CD4-positive, alpha-beta T cell treated with Interleukin-1 beta for 1 hour (primary cell): ENCODE measurements around the gene ITGB4.

Experiments used
- DNase-seq, 2 donors: peaks; one replicate each; pipeline ENCODE4 v3.0.0-alpha.2; 2020 to 2022

The ITGB4 gene

DNA sequence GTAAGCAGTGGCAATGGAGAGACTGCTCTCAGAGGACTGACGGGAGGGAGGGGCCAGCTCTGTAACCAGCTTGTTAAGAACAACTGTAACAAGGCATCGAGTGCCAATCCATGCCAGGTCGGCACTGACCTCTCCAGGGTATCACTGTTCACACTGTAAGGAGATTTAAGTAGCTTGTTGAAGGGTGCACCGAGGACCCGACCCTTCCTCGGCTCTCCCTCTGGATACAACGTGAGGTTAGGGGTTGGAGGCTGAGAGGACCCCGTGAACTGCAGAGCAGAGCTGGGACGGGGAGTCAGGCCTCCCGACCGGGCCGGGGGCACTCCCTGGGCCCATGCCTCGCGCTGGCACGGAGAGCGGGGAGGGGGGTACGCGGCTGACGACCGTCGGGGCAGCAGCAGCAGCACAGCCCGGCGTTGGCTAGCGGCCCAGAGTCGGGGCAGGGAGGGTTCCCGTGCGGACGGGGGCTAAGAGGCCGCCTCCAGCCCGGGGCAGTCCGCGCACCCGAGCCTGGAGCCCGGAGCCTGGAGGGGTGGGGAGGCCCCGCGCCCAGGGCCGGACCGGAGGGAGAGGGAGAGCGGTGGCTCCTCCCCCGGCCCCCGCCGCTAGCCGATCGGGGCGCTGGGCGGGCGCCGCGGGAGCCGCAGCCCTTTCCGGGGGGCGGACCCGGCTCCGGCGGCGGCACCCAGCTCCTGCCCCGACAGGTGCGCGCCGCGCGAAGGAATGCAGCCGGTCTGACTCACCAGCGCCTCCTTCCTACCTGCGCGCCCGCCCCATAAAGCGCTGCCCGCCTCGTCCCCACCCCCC is at the start of gene ITGB4:
TSS of gene ITGB4 (plus strand) at position 804 of the 807 bp plus-strand sequence. CDS start 3,245 bp downstream, outside the sequence.
- peak; percentile 67 to 72 for DNase-seq

DNA sequence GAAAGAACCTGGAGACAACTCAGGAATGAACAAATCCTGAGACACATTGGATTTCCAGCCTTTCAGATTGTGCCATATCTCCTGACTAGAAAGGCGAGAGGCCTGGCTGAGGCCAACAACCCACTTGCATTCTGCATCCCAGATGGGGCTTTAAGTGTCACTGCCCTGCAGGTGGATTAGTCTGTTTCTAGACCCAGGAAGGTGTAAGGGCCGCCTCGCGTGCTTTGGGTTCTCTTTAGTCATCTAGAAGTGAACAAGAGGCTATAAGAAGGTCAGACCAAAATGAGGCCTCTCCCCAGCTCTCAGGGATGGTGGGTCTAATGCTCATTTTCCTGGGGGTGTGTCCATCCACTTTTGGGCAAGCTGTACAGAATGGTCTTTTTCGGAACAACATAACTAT is 49.2 kb upstream of the ITGB4 start:
- no peak for DNase-seq

DNA sequence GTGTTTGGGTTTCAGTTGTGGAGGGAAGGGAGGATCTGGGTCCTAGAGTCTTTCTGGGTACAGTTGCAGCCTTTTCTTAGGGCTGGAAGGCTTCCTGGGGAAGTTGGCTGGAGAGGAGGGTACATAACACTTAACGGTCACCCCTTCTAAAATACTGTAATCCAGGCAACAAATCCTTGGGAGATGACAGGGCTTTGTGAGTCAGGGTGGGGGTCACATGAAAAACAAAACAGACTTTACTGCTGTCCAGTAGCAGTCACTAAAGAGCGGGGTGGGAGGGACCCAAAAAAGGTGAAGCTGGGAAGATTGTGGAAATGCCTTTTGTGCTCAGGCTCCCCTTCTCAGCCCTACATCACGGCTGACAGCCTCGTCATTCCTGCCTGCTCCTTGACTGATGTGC is 47.8 kb upstream of the ITGB4 start:
- no peak for DNase-seq

DNA sequence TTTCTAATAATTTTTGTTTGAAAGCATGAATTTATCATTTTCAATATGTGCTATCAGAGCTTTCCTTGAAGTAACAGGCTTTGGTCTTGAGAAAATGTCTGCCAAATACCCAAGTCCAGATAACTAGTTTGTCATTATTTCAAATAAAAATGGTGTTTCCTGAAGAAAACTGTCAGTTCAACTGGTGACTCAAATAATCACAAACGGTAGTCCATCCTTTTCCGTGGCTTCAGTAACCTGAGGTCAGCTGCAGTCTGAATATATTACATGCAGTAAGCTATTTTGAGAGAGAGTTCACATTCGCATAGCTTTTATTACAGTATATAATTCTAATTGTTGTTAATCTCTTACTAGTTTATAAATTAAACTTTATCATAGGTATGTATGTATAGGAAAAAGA is 44.8 kb upstream of the ITGB4 start:
- no peak for DNase-seq

DNA sequence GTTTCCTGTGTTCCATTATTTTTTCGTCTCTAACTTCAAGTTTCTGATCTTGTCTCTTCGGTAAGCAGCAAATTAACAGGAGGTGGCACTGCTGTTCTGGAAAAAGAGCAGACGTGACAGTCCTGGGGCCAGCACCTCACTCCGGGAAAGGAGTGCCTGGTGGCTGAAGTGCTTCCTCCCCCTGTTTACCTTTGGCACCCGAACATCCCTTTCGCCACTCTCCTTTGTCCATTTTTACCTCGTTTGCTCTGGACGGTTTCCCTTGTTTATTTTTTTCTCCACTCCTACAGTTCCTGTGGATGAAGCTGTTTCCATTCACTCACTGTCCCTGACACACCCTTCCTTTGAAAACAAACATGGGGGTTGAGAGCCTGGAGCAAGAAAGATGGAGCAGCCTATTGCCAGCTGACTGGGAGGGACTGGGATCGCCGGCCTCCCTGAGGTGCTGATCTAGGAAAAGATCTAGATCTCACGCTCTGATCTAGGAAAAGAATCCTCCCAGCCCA is 41.5 kb upstream of the ITGB4 start:
- no peak for DNase-seq

DNA sequence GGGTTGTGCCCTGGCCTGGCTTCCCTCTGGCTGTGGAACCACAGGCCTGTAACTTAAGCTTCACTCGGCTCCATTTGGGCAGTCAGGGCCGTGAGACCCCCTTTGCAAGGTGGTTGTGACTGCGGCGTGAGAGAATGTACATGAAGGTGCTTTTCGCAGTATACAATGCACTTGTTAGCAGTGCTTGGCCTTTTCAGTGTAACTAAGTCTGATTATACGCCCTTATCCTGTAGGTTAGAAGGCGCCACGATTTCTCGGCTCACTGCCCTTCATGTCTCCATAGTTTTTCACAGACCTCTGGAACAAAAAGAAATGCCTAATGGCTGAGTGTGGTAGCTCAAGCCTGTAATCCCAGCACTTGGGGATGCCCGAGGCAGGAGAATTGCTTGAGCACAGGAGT is 40.8 kb upstream of the ITGB4 start:
- DNase-seq, result no peak

DNA sequence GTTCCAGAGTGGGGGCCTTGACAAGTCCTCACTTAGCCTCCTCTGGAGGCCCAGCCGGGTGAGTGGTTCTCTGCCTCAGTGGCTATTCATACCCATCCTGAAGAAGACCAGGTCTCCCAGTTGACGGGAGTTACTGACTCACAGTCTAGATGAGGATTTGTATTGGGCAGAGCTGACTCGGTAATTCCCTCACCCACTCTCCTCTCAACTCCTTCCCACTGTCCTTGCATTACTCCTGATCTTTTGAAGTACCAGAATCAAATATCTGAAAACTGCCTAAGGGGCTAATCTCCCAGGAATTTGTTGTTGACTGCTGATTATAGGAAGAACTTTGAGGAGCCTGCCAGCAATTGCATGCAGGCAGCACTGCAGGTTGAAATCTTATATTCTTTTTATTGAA is 40.0 kb upstream of the ITGB4 start:
- no peak for DNase-seq

DNA sequence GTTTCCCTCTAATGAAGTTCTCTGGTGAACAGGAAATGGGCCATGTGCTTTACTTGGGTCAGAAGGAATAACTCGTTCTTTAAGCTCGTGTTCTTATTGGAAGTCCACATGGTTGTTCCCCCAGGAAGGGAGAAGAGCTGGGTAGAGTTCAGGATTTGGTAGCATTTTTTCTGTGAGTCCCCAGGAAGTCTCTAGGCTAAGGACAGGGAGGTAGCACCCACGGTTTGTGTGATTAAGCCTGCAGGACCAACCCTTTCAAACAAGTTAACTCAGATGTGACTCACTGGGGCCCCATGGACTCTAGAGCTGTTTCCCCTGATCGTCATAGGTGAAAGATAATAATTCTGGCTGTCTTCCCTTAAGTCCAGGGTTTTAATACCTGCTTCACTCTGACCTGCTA is 37.7 kb upstream of the ITGB4 start:
- no peak for DNase-seq

DNA sequence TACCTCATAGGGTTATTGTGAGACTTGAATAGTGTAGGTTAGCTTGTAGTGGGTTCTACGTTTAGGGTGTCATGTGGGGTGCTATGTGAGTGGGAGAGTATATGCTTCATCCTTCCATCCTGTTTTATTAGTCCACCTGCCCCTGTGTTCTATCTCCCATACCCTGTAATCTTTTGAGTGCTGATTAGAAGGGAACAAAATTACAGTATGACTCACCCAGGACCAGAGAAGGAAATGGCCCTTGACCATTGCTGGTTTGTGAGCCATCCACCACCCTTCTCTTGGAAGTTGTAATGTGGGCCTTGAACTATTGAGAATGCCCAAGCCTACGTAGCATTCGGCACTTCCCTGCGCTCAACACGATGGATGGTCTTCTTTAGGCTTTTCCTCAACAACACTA is 37.0 kb upstream of the ITGB4 start:
- no peak for DNase-seq

DNA sequence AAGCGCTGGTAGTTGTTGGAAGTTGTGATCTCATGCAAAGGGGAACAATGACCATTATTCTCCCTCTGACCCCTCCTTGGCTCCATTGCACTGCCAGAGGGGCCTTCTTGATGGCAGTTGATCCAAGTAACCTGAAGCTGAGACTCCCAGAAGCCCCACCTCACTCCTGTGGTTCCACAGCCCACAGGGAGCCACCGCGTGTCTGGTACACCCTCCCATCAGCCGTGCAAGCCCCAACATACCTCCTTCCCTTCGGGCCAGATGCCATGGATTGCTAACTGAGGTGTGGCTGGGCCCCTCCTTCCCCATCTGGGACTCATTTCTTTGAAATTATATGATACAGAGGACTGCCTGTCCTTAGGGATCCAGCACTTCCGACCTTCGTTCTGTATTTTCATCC is 36.3 kb upstream of the ITGB4 start:
- no peak for DNase-seq

DNA sequence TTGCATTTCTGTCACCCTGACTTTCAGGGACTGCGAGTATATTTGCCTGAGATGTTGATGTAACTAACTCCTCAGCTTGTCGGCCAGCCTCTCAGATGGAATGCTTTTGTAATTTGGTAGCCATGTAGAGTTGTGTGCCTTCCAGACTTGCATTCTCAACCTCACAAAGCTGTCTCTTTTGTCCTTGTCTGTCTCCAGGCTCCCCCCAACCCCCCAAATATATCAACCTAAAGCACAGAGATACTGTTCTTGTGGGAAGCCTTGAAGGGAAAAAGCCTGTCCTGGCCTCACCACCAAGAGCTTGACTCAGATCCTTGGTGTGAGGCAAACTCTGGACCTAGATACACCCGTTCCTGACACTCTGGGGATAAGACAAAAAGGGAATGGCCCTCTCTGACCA is 35.8 kb upstream of the ITGB4 start:
- DNase-seq, result no peak

DNA sequence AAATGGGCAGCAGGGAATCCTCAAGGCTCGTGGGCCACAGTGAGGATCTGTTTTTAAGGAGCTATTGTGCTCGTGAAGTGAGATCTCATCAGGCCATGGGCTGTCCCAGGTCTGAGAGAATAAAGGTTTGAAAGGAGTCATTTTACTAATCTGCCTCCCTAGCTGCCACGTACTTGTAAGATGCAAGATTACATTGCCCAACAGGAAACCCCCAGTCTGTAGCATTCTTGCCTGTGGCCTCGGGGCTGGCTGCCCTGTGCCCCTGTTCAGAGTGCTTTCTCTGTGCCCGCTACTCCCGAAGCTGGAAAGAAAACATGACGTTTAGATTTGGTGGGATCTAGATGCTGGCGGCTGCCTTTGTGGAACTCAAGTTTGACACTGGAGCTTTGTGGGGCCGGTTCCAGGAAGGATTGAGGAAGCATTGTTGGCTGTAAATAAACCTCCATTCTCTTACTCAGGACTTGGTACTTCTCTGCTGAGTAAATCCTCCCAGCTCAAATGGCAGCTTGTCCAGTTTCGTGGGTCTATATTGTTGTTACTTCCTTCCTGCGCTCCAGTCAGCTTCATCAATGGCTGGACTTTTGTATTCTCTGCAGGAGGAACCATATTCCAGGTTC is 32.9 kb upstream of the ITGB4 start:
- DNase-seq, result peak in 1 of 2 donors; percentile 18

DNA sequence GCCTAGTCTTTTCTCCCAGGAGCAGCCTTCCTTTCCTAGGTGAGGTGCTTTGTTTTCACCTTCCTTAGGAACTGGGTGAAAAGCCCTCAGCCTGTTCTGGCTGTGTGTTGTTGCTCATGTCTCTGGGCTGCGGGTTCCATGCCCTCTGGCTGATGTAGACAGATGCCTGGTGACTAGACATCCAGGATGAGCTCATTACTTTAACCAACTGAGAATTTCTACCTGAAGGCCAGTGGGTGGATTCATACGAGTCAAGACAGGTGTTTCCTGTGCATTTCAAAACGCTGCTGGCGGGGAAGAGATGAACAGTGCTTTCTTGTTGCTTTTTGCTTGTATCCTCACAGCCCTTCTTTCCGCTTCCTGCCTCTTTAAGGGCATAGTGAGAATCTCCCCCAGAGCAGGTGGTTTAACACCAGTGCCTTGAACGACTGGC is 31.8 kb upstream of the ITGB4 start:
- DNase-seq, result peak; percentile 45 to 54

DNA sequence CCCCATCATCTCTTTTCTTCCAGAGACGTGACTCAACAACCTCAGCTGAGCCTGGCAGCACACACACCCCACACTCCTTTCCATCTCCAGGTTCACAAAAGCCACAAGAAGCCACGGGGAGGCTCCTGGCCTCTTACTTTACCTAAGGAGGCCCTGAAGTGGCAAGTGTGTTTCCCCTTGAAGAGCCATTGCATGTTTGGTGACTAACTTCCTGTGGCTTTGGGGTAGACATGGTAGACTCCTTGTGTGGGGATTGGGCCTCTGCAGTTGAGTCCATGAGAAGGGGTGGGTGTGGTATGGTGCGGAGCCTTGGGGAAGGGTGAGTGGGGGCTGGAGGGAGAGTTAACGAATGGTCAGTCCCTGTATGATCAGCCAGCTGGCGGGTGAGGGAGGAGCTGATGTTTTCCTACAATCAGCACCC is 29.9 kb upstream of the ITGB4 start:
- DNase-seq, result no peak

DNA sequence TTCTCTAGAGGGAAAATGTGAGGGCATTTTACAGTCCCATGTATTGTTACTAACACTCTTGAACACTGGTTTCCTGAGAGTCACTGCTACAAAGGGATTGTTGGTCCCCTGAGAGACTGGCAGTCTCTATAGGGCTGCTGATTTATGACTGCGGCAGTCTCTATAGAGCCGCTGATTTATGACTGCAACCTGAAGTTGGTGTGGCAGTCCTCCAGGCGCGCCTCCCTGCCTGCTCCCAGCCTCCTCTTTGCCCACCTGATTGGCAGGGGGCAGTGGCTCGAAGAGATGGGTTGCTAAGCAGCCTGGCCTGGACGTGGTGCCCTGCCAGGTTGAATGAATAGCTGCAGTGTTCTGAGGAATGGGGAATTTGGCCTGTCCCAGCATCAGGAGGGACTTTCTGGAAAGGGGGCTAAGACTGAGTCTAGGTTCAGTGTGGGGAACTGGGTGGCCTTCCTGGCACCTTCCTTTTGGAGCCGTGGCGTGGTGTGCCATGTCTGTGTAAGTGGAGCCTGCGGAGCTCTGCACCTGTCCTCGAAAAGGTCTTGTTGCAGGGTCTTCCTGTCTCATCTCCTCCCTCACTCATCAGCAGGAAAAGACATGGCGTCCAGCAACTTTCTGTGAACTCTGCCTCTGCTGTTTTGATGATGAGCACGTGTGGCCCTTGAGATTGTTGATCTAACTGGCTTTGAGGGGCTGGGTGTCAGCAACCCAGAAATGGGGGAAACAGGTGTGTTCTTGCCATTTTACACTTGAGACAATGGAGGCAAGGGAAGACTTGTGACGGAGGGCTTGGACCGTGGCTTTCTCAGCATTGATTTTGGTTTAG is 29.2 kb upstream of the ITGB4 start:
- no peak for DNase-seq

DNA sequence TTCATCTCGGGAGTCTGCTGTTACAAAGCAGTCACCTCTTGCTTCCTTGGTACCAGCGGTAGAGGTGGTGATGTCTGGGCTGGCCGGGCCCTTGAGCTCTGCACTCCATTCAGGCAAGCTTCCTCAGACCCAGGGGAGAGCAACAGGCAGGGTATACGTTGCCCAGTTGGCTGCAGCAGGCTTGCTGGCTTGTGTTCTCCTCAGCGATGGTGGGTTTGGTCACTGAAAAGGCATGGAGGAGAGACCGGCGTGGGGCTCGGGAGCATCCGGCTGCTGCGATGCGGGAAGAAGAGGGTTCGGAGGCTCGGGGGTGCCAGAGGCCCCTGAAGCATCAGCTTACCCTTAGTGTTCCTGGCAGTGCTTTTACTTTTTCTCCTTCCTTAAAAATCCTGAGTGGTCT is 28.3 kb upstream of the ITGB4 start:
- no peak for DNase-seq

DNA sequence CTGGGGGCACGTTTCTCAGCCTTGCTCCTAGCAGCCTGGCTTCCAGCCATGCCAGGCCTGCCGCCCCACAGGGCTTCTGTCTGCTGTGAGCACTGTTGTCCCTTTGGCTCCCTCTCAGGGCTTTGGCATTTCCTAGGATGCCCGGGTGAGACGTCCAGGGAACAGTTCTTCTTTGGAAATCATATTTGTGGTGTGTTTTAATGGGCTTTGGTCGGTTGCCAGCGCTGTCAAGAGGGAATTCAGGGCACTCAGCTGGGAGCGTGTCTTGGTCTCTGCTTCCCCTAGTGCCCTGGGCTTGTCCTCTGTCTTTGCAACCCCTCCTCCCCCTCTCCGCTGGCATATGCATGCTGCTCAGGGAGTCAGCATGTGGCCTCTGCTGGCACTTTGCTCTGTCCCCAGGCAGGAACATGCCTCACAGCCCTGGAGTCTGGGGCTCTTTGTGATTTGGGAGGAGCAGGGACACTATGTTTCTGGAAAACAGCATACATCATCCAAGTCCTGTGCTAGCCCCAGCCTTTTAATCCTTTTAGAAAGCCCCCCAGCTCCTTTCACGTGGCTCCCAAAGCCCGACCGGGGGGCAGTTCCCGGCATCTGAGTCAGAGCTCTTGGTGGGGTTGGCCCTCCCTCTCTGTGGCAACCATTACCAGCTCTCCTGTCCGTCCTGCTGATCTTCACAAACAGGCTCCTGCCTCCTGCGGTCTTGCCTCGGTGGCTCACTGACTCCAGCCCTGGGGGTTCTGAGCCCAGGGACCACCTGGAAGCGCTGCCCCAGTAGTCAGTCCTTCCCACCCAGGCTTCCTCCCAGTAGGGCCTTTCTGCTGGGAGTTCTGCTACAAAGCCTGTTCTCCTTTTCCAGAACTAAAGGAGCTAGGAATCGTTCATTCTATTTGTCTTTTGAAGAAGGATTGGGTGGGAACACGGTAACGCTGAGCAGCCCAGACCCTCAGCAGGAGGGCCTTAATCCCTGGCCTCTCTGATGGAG is 27.5 kb upstream of the ITGB4 start:
- DNase-seq, result no peak

DNA sequence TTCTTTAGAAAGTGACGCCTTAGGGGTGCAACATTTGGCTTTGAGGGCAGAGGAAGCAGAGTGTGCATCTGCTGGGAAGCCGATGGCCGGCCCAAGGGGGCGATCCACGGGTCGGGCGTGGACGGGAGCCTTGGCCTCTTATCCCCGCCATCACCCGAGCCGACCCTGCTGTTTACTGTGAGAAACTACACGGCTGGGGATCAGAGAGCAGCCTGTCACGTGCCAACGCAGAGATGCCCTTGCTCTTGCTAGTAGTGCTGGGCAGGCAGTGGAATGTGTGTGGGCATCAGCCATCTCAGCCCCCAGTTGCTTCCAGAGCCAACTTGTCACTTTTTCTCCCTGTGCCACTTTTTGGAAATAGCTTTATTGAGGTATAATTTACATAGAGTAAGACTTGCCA is 26.7 kb upstream of the ITGB4 start:
- no peak for DNase-seq

DNA sequence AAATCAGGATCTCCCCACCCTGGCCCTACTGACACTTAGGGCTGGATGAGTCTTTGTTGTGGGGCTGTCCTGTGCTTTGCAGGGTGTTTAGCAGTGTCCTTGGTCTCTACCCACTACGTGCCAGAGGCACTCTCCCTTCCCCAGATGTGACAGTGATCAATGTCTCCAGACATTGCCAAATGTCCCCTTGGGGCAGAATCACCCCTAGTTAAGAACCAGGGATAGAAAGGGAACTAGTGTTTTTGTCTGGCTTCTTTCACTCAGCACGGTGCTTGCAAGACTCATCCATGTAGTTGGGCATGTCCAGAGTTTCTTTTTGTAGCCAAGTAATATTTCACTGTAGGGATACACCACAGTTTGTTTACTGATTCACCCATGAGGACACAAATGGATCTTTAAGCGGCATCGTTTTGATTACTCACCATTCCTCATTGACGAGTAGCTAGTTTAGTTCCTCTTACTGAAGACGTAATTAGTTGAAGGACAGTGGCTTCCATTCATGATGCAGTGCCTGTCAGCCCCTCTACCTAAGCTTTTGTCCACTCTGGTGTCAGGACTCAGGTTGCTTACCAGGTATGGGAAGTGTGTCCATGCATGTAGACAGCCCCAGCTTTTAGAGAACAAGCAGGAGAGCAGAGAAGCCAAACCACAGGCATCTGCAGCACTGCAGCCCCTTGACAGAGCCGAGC is 26.0 kb upstream of the ITGB4 start:
- no peak for DNase-seq

DNA sequence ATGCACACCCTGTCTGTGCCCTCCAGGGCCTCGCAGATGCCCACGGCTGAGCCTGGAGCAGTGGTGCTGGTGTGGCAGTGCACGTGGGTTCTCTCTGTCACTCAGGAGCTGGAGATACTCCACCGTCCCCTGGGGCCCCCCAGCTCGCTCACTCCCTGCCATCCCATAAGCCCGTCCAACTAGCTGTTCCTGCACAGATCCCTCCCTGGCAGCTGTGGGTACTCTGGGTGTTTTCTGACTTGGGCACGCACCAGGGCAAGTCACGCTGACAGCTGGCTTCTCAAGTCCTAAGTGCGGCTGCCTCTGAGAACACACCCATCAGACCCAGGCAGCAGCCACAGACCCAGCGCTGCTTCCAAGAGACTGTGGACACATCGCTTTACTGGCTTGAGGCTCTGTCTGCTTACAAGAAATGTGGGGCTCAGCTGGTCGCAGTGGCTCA is 25.4 kb upstream of the ITGB4 start:
- no peak for DNase-seq

DNA sequence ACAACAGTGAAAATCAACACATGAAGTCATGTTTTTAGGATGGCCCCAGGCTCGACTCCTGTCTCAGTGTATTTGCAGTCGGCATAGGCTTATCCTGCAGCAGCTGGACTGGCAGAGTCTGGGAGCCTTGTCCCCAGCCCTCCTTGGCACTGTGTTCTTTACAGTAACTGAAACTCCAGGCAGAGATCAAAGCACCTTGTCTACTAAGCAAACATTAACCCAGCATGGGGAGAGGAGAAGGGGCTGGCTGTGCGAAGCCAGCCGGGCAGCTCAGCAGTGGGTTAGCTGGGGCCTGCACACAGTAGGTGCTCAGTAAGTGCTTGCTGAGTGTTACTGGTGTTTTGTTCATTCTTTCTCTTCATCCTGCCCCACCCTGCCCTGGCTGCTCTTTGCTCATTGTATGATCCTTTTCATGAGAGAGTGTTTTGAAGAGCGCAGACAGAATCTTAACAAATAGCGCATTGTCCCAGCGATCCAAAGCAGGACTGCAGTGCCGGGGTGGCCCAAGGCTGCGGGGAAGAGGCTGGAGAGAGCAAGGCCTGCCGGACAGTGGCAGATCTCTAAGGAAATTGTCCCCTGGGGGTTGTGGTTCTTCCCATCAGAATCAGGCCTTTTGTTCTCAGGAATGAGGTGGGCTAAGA is 23.5 kb upstream of the ITGB4 start:
- no peak for DNase-seq
